Measurements from ENCODE around the gene NPW.

The NPW gene

GRCh38 chr16:1982013-1982433 lies 37.6 kb upstream of the NPW start:
- no peak overlapping the region for H3K23ac ChIP-seq (ENCODE audit: low read depth, low read length, poor library complexity)
- H3K4me2 ChIP-seq (ENCODE audit: insufficient read depth, low read length, poor library complexity, severe bottlenecking) = no peak overlapping the region
- WGBS, 2 donors (ENCODE audit: extremely low coverage in 2 of 2, insufficient read length in 2 of 2, insufficient replicate concordance in 1 of 2) = no CpG with 5 or more reads among the region's 5 CpGs
- no peak overlapping the region for H3K4ac ChIP-seq (ENCODE audit: low read length)
- no peak overlapping the region for H4K91ac ChIP-seq (ENCODE audit: low read depth, low read length, poor library complexity)
- H2AFZ ChIP-seq (ENCODE audit: low read length) = no peak overlapping the region
- no peak overlapping the region for H3K14ac ChIP-seq (ENCODE audit: low read length)
- DNase-seq (ENCODE audit: low spot score) = no peak
- H3K4me3 ChIP-seq (ENCODE audit: low read length in 2 of 2) = no peak overlapping the region
- H4K8ac ChIP-seq (ENCODE audit: low read depth, low read length) = no peak overlapping the region
- peaks cover 11% of the 10 kb centered on the region for H3K79me1 ChIP-seq (ENCODE audit: low read depth, low read length)
- peaks cover 24 to 38% of the 10 kb centered on the region in 2 donors for H3K36me3 ChIP-seq (replicated peaks in 1 of 2; ENCODE audit: control insufficient read depth in 2 of 2, insufficient read depth in 2 of 2, low read length in 2 of 2)
- peaks cover 0 to 50% (median 18%) of the 10 kb centered on the region in 3 experiments for H3K27me3 ChIP-seq (ENCODE audit: control insufficient read depth in 3 of 3, insufficient read depth in 3 of 3, low read depth in 1 of 3, low read length in 3 of 3)
- peaks cover 17 to 31% of the 10 kb centered on the region in 2 donors for H3K4me1 ChIP-seq (ENCODE audit: control insufficient read depth in 2 of 2, insufficient read depth in 1 of 2, low read depth in 1 of 2, low read length in 2 of 2)
- H3K9me3 ChIP-seq (replicated peaks in 1 of 2; ENCODE audit: control insufficient read depth in 2 of 2, insufficient read depth in 1 of 2, low read depth in 1 of 2, low read length in 2 of 2) = no peaks in the 10 kb centered on the region
- H2BK12ac ChIP-seq (ENCODE audit: low read length) = no peak overlapping the region
- H2AK5ac ChIP-seq (ENCODE audit: low read depth, low read length) = peak overlapping the region; percentile 68
- no peak overlapping the region for H2BK5ac ChIP-seq (ENCODE audit: low read length)
- no peak overlapping the region for H3K27ac ChIP-seq (replicated peaks; ENCODE audit: low read length)
- peak overlapping the region; percentile 37 for H2BK15ac ChIP-seq (ENCODE audit: low read length)
- no peak overlapping the region for H2BK120ac ChIP-seq (ENCODE audit: low read depth, low read length)
- H3K18ac ChIP-seq (ENCODE audit: low read length) = peak overlapping the region; percentile 31
- H3K9ac ChIP-seq (ENCODE audit: low read depth, low read length, poor library complexity) = no peak overlapping the region

- Histone ChIP-seq H2BK5ac (ENCODE audit: low read length) (peak overlapping the region; percentile 87), H3K27ac (replicated peaks; ENCODE audit: low read length) (peak overlapping the region; percentile 40)
Observed at GRCh38 chr16:1982991-1983543, 36.5 kb upstream of the NPW start.

GRCh38 chr16:1983544-1984346 lies 35.8 kb upstream of the NPW start, which contains the start of gene GFER:
TSS of gene GFER (plus strand) at chr16:1984193. CDS start at chr16:1984219, 26 bp downstream.
- Histone ChIP-seq H3K9me3 (replicated peaks in 1 of 2; ENCODE audit: control insufficient read depth in 2 of 2, insufficient read depth in 1 of 2, low read depth in 1 of 2, low read length in 2 of 2) (no peaks in the 10 kb centered on the region), H3K36me3 (replicated peaks in 1 of 2; ENCODE audit: control insufficient read depth in 2 of 2, insufficient read depth in 2 of 2, low read length in 2 of 2) (peaks cover 22 to 26% of the 10 kb centered on the region in 2 donors), H4K8ac (ENCODE audit: low read depth, low read length) (no peak within 1 kb of the TSS), H3K4me3 (ENCODE audit: low read length in 2 of 2) (peak within 1 kb of the TSS; percentile 87 to 93), H3K27me3 (ENCODE audit: control insufficient read depth in 3 of 3, insufficient read depth in 3 of 3, low read depth in 1 of 3, low read length in 3 of 3) (peaks cover 1 to 46% (median 20%) of the 10 kb centered on the region in 3 experiments), H3K79me1 (ENCODE audit: low read depth, low read length) (peaks cover 11% of the 10 kb centered on the region), H2AK5ac (ENCODE audit: low read depth, low read length) (peak within 1 kb of the TSS; percentile 98), H4K91ac (ENCODE audit: low read depth, low read length, poor library complexity) (no peak within 1 kb of the TSS), H2BK12ac (ENCODE audit: low read length) (peak within 1 kb of the TSS; percentile 18), H2AFZ (ENCODE audit: low read length) (peak within 1 kb of the TSS; percentile 99), H3K14ac (ENCODE audit: low read length) (no peak within 1 kb of the TSS), H3K9ac (ENCODE audit: low read depth, low read length, poor library complexity) (peak within 1 kb of the TSS; percentile 98), H3K27ac (replicated peaks; ENCODE audit: low read length) (peak within 1 kb of the TSS; percentile 93), H3K4me2 (ENCODE audit: insufficient read depth, low read length, poor library complexity, severe bottlenecking) (peak within 1 kb of the TSS; percentile 96), H2BK15ac (ENCODE audit: low read length) (peak within 1 kb of the TSS; percentile 91), H3K18ac (ENCODE audit: low read length) (peak within 1 kb of the TSS; percentile 100), H3K23ac (ENCODE audit: low read depth, low read length, poor library complexity) (peak within 1 kb of the TSS; percentile 98), H3K4me1 (ENCODE audit: control insufficient read depth in 2 of 2, insufficient read depth in 1 of 2, low read depth in 1 of 2, low read length in 2 of 2) (peaks cover 17 to 31% of the 10 kb centered on the region in 2 donors), H2BK120ac (ENCODE audit: low read depth, low read length) (peak within 1 kb of the TSS; percentile 76), H2BK5ac (ENCODE audit: low read length) (peak within 1 kb of the TSS; percentile 87), H3K4ac (ENCODE audit: low read length) (peak within 1 kb of the TSS; percentile 94)
- no CpG with 5 or more reads among the region's 109 CpGs for WGBS, 2 donors (ENCODE audit: extremely low coverage in 2 of 2, insufficient read length in 2 of 2, insufficient replicate concordance in 1 of 2)
- peak; percentile 94 for DNase-seq (ENCODE audit: low spot score)

More at GRCh38 chr16:1982991-1983543, 36.5 kb upstream of the NPW start:
- peak overlapping the region; percentile 100 for H3K18ac ChIP-seq (ENCODE audit: low read length)
- no CpG with 5 or more reads among the region's 19 CpGs for WGBS, 2 donors (ENCODE audit: extremely low coverage in 2 of 2, insufficient read length in 2 of 2, insufficient replicate concordance in 1 of 2)
- H3K4me2 ChIP-seq (ENCODE audit: insufficient read depth, low read length, poor library complexity, severe bottlenecking) = peak overlapping the region; percentile 96
- no peak overlapping the region for H2BK120ac ChIP-seq (ENCODE audit: low read depth, low read length)
- no peaks in the 10 kb centered on the region for H3K9me3 ChIP-seq (replicated peaks in 1 of 2; ENCODE audit: control insufficient read depth in 2 of 2, insufficient read depth in 1 of 2, low read depth in 1 of 2, low read length in 2 of 2)
- H4K8ac ChIP-seq (ENCODE audit: low read depth, low read length) = no peak overlapping the region
- H2BK15ac ChIP-seq (ENCODE audit: low read length) = no peak overlapping the region
- H4K91ac ChIP-seq (ENCODE audit: low read depth, low read length, poor library complexity) = no peak overlapping the region
- H3K4me3 ChIP-seq (ENCODE audit: low read length in 2 of 2) = peak overlapping the region; percentile 87 to 88
- no peak overlapping the region for H3K14ac ChIP-seq (ENCODE audit: low read length)
- H3K4me1 ChIP-seq (ENCODE audit: control insufficient read depth in 2 of 2, insufficient read depth in 1 of 2, low read depth in 1 of 2, low read length in 2 of 2) = peaks cover 17 to 31% of the 10 kb centered on the region in 2 donors
- peaks cover 22 to 32% of the 10 kb centered on the region in 2 donors for H3K36me3 ChIP-seq (replicated peaks in 1 of 2; ENCODE audit: control insufficient read depth in 2 of 2, insufficient read depth in 2 of 2, low read length in 2 of 2)
- peak overlapping the region; percentile 99 for H2AFZ ChIP-seq (ENCODE audit: low read length)
- H2BK12ac ChIP-seq (ENCODE audit: low read length) = no peak overlapping the region
- DNase-seq (ENCODE audit: low spot score) = no peak
- H3K27me3 ChIP-seq (ENCODE audit: control insufficient read depth in 3 of 3, insufficient read depth in 3 of 3, low read depth in 1 of 3, low read length in 3 of 3) = peaks cover 0 to 48% (median 18%) of the 10 kb centered on the region in 3 experiments
- no peak overlapping the region for H2AK5ac ChIP-seq (ENCODE audit: low read depth, low read length)
- no peak overlapping the region for H3K9ac ChIP-seq (ENCODE audit: low read depth, low read length, poor library complexity)
- H3K4ac ChIP-seq (ENCODE audit: low read length) = no peak overlapping the region
- peaks cover 11% of the 10 kb centered on the region for H3K79me1 ChIP-seq (ENCODE audit: low read depth, low read length)
- H3K23ac ChIP-seq (ENCODE audit: low read depth, low read length, poor library complexity) = peak overlapping the region; percentile 98
